Right atrium auricular region (tissue), 2 donors: ENCODE results near the gene ARNT2. TPM values are rescaled to one million over a fixed set of nuclear protein-coding genes. Genes with fewer than 3 reads are reported as not detected.

Source experiments
- DNase-seq: peaks from one replicate; pipeline ENCODE4 v3.0.0-alpha.2; 2019; ENCODE audit warnings: low spot score
- H3K27ac ChIP-seq, 2 donors: fragments of 200-600 bp; sonication (generic); 1 replicate in 1 of 2; 2 replicates in 1 of 2; pipeline ENCODE4 v1.5.1; 2016 to 2019
- H3K27me3 ChIP-seq, 2 donors: fragments of 200-600 bp; sonication (generic); one replicate each; pipeline versions ENCODE4 v1.5.1 to v1.6.0; 2017 to 2019
- H3K36me3 ChIP-seq: fragments of 200-600 bp; sonication (generic); one replicate; pipeline ENCODE4 v1.5.1; 2016
- H3K4me1 ChIP-seq, 2 donors: fragments of 200-600 bp; sonication (generic); one replicate each; pipeline versions ENCODE4 v1.5.1 to v1.6.0; 2017 to 2019
- H3K4me3 ChIP-seq, 2 donors: fragments of 200-600 bp; sonication (generic); 1 replicate in 1 of 2; 2 replicates in 1 of 2; pipeline ENCODE4 v1.5.1; 2017 to 2019; ENCODE audit warnings: mild to moderate bottlenecking in 1 of 2, moderate library complexity in 1 of 2
- H3K9me3 ChIP-seq, 2 donors: fragments of 200-600 bp; sonication (generic); one replicate each; pipeline ENCODE4 v1.5.1; 2019
- total RNA-seq, 2 donors: library from RNA; depleted of rRNA; stranded (reverse); fragments of >200 nt; gene quantifications; one replicate each; pipeline ENCODE4 v1.1.0, GENCODE V29; 2016
- TF ChIP-seq, protein P1 (sequence below), 2 donors: fragments of 200-600 bp; sonication (generic); IDR thresholded peaks; one replicate each; pipeline ENCODE4 v1.5.1; 2019; ENCODE audit warnings: antibody characterized with exemption in 2 of 2

The ARNT2 gene
- total RNA-seq, 2 donors from 2014 or later, result 4.8 to 8.4 TPM

DNA sequence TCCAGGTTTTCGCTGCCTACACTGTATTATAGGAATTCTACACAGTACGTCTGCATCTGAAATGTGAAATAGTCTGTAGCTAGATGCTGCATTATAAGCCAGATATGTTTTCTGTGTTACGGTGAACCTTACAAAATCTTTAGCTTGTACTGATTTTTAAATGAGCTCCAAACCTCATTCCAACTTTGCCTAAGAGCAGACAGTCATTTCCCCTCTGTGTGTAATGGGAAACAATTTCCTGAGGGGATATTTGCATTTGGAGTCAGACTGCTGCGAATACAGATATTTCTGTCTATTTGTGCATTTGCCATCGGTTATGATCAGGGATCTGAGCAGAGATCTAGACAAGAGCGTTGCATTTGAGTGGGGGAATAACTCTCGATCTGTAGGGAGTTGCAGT, 37.5 kb downstream of the ARNT2 start:
- TF ChIP-seq, protein P1, sequence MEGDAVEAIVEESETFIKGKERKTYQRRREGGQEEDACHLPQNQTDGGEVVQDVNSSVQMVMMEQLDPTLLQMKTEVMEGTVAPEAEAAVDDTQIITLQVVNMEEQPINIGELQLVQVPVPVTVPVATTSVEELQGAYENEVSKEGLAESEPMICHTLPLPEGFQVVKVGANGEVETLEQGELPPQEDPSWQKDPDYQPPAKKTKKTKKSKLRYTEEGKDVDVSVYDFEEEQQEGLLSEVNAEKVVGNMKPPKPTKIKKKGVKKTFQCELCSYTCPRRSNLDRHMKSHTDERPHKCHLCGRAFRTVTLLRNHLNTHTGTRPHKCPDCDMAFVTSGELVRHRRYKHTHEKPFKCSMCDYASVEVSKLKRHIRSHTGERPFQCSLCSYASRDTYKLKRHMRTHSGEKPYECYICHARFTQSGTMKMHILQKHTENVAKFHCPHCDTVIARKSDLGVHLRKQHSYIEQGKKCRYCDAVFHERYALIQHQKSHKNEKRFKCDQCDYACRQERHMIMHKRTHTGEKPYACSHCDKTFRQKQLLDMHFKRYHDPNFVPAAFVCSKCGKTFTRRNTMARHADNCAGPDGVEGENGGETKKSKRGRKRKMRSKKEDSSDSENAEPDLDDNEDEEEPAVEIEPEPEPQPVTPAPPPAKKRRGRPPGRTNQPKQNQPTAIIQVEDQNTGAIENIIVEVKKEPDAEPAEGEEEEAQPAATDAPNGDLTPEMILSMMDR (IDR thresholded peaks at IDR 0.05), result no peak
- no peak overlapping the region for H3K27ac ChIP-seq
- no peak for DNase-seq

GRCh38 chr15:80442728-80443403, 38.7 kb downstream of the ARNT2 start:
- Histone ChIP-seq H3K27me3 (no peaks in the 10 kb centered on the region), H3K27ac (no peak overlapping the region), H3K4me1 (no peaks in the 10 kb centered on the region), H3K36me3 (no peaks in the 10 kb centered on the region), H3K9me3 (no peaks in the 10 kb centered on the region), H3K4me3 (no peak overlapping the region)
- no peak for DNase-seq
- TF ChIP-seq, protein P1 (IDR thresholded peaks at IDR 0.05), result no peak

More for the DNA sequence above, 37.5 kb downstream of the ARNT2 start:
- H3K9me3 ChIP-seq, result no peaks in the 10 kb centered on the region
- H3K27me3 ChIP-seq, result no peaks in the 10 kb centered on the region
- H3K36me3 ChIP-seq, result no peaks in the 10 kb centered on the region
- no peaks in the 10 kb centered on the region for H3K4me1 ChIP-seq
- no peak overlapping the region for H3K4me3 ChIP-seq

DNA sequence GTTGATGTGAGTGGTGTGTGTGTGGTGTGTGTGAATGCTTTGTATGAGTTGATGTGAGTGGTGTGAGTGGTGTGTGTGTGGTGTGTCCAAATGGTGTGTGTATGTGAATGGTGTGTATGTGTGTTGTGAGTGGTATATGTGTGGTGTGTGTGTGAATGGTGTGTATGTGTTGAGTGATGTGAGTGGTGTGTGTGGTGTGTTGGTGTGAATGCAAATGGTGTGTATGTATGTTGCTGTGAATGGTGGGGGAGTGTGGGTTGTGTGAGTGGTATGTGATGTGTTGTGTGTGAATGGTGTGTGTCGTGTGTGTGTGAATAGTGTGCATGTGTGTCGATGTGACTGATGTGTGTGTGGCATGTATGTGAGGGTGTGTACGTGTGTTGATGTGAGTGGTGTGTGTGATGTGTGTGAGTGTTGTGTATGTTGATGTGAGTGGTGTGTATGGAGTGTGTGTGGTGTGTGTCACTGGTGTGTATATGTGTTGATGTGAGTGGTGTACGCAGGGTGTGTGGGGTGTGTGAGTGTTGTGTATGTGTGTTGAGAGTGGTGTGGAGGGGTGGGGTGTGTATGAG, 40.6 kb downstream of the ARNT2 start:
- H3K4me1 ChIP-seq, result no peaks in the 10 kb centered on the region
- TF ChIP-seq, protein P1 (IDR thresholded peaks at IDR 0.05), result no peak
- H3K27me3 ChIP-seq, result no peaks in the 10 kb centered on the region
- no peaks in the 10 kb centered on the region for H3K36me3 ChIP-seq
- H3K4me3 ChIP-seq, result no peak overlapping the region
- H3K9me3 ChIP-seq, result no peaks in the 10 kb centered on the region
- H3K27ac ChIP-seq, result no peak overlapping the region
- DNase-seq, result peak; percentile 11

- peak; percentile 16 for DNase-seq
- no peak overlapping the region for H3K4me3 ChIP-seq
- no peak overlapping the region for H3K27ac ChIP-seq
- H3K4me1 ChIP-seq, result no peaks in the 10 kb centered on the region
- H3K27me3 ChIP-seq, result no peaks in the 10 kb centered on the region
- no peaks in the 10 kb centered on the region for H3K36me3 ChIP-seq
- H3K9me3 ChIP-seq, result no peaks in the 10 kb centered on the region
- TF ChIP-seq, protein P1 (IDR thresholded peaks at IDR 0.05), result no peak
These were observed 41.3 kb downstream of the ARNT2 start for GRCh38 chr15:80445300-80446041.

DNA sequence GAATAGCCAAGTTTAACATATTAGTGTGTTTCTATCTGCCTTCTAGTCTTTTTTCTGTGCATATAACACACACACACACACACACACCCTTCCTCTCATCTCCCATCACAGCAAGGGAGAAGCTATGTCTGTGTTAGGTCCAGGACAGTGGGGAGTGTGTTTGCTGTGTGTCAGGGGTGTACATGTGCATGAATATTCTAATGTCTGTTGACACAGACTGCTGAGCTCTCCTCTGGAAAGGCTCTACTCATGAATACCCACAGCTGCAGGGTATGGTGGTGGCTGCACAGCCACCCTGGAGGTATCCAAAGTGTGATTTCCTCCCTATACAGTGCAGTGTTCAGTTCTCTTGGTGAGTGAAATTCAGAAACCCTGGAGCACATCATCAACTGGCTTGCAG, 42.9 kb downstream of the ARNT2 start:
- H3K27me3 ChIP-seq, result no peaks in the 10 kb centered on the region
- H3K36me3 ChIP-seq, result no peaks in the 10 kb centered on the region
- no peaks in the 10 kb centered on the region for H3K9me3 ChIP-seq
- DNase-seq, result no peak
- H3K4me3 ChIP-seq, result no peak overlapping the region
- H3K27ac ChIP-seq, result no peak overlapping the region
- TF ChIP-seq, protein P1 (IDR thresholded peaks at IDR 0.05), result no peak
- no peaks in the 10 kb centered on the region for H3K4me1 ChIP-seq
